GM21619 (cell line): ENCODE measurements around the gene CRYBB2.
"Not testable (repeated sequence)": the region's sequence is repeated elsewhere in the genome, so short reads cannot be mapped to it uniquely, and the experiment has no call there.

ENCODE experiments used
- ATAC-seq: cut with Tn5 transposase; IDR thresholded peaks from one replicate; pipeline ENCODE4 v1.9.1; 2021; ENCODE audit not compliant: unreplicated experiment

The CRYBB2 gene

DNA sequence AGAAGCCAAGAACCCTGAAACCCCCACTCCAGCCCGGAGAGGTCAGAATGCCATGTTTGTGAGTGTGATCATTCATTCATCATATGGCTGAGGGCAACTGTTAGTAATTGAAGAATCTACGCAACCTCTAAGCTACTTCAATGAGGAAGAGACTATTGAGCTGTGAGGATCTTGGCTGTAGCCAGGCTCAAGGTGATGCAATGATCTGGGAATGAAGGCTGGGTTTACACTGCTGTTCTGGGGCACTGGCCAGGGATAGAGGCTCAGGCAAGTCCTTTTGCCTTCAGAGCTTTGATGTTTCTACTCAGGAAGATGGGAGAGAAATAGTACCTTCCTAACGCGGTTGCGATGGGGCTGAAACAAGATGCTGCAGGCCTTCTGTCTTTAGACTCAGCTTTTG, 12.9 kb downstream of the CRYBB2 start:
- ATAC-seq: no peak

DNA sequence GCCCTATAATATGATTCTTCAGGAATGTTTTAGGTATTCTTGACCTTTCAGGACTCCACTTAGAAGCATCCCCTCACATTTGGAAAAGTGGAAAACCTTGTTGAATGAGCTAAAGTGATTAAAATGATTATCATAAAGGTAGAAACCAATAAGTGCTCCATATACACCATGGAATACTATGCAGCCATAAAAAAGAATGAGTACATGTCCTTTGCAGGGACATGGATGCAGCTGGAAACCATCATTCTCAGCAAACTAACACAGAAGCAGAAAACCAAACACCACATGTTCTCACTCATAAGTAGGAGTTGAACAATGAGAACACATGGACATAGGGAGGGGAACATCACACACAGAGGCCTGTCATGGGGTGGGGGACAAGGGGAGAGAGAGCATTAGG, 14.3 kb downstream of the CRYBB2 start:
- not testable (repeated sequence) for ATAC-seq

DNA sequence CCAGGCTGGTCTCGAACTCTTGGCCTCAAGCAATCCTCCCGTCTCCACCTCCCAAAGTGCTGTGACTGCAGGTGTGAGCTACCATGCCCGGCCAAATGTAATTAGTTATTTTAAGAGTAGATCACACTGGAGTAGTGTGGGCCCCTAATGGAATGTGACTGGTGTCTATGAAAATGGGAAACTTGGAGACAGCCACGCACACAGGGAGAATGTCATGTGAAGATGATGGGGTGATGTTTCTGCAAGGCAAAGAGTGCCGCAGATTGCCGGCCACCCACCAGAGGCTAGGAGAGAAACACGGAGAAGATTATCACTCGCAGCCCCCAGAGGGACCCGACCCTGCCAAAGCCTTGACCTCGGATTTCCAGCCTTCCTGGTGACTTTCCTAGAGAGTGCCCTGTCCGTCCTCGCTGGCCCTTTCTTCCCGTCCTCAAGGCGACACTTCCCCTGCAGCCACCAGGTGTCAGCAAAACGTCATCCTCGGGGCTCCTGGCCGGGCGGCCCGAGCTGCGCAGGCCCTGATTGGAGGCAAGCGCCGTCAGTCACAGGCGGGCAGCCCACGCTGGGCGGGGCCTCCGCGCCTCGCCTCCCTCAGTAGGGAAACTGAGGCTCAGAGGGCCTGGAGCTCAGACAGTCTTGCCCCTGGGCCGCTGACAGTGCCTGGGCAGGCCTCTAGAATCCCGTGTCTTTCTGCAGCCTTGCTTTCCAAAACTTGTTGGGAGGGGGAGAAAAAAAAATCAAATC, 16.3 kb downstream of the CRYBB2 start:
- ATAC-seq: peak; percentile 66

DNA sequence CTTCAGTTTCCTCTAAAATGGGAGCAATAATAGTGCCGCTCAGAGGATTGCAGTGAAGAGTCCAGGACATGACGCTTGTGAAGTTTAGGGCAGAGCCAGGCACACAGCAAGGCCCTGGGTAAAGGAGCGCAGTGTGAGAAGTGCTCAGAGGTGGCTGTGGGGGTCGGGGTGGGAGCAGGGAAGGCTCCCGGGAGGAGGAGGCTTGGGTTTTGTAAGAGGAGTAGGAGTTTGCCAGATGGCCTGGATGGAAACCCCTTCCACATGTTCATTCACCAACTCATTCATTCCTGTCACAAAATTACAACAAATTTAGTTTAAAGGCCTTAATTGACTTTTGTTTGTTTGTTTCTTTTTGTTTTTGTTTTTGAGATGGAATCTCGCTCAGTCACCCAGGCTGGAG, 17.0 kb downstream of the CRYBB2 start:
- no peak for ATAC-seq

DNA sequence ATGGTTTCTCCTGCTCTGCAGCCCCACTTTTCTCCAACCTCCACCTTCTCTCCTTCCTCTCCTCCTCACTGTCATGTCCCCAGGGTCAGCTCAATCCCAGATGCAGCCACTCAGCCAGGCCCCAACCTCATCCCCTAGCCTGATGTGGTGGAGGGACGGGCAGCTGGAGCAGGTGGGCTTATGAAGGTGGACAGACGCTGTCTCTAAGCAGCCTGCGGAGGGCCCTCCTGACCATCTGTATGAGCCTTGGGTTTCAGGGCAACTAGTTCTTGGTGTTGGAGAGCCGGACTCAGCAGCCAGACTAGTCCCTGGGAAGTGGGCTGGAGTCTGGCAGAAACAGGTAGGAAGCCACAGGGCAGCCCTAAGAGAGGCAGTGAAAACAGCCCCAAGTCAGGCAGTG, 18.1 kb downstream of the CRYBB2 start:
- ATAC-seq: no peak

DNA sequence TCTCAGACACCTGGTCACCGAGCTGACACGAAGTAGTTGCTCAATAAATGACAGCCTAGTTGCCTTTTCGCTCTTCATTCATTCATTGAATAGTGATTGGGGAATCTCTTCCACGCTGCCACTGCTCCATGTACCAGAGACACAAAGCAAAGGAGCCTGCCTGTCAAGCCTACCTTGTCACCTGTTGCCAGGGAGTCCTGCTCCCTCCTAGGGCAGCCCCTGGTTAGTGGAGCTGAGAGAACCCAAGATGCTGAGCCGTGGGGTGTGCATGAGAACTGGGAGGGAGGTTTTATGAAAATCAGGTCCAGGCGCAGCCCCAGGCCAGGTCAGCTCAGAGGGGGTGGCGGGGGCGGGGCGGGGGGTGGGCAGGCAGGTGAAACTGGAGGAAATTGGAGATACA, 18.6 kb downstream of the CRYBB2 start:
- not testable (repeated sequence) for ATAC-seq

DNA sequence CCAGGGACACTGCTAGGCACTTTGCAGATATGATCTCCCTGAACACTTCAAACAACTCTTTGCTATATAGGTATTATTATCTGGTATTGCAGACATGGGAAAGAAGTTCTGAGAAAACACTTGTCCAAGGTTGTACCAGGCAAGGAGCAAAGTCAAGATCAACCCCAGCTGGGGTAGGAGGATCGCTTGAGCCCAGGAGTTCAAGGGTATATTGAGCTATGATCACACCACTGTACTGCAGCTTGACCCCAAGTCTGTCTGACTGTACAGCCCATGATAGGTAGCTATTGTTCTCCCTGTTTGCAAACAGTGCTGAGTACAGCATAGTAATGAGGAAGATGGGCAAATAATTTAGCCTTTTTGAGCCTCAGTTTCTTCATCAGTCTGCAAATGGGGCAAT, 35.7 kb downstream of the CRYBB2 start:
- ATAC-seq: not testable (repeated sequence)

DNA sequence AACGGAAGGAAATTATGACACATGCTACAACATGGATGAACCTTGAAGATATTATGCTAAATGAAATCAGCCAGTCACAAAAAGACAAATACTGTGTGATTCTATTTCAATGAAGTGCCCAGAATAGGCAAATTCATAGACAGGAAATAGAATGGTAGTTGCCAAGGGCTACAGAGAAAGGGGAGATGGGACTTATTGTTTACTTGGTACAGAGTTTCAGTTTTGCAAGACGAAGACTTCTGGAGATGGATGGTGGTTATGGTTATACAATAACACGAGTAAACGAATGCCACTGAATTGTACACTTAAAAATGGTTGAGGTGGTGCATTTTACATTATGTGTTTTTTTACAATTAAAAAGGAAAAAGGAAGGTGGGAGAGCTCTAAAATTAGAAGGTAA, 48.1 kb downstream of the CRYBB2 start:
- not testable (repeated sequence) for ATAC-seq

DNA sequence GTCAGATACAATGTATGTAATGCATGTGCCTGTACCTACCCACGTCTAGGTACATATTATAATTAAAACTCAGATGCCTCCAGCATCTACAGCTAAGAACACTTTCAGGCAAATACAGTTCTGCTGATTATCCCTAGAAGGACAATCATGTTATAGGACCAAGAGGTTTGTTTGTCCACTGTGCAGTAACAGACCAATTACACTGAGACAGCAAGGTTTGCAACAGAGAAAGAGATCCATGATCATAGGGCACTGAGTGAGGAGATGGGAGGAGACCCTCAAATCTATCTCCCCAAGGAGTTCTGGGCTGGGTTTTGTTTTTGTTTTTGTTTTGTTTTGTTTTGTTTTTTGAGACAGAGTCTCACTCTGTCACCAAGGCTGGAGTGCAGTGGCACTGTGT, 49.5 kb downstream of the CRYBB2 start:
- ATAC-seq: not testable (repeated sequence)

DNA sequence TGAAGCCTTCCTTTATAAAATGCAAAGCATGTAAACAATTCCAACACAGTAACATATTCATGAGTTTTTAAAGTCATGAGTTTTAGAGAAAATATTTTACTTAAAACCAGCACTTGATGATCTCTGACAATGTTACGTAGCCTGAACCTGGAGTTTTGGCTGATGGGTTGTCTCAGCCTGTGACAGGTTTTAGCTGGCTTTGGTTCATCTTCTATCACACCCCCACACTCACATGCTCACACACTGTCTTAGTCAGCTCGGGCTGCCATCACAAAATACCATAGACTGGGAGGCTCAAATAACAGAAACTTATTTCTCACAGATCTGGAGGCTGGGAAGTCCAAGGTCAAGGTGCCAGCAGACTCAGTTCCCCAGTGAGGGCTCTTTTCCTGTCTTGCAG, 50.6 kb downstream of the CRYBB2 start:
- ATAC-seq: not testable (repeated sequence)

DNA sequence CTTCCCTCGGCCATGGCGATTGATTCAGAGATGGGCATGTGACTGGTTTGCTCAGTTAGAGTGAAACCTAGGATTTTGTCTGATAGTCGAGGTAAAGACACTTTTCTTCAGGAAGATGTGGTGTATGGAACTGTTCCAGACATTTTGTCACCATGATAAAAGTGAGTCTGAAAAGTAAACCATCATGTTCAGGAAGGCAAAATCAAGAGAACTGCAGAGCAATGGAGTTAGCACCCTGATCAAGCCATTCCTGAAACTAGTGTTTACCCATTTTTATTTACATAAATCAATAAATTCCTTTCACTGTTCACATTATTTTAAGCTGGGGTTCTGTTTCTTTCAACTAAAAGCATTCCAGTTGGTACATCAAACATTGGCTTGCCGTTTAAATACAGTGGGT, 53.8 kb downstream of the CRYBB2 start:
- not testable (repeated sequence) for ATAC-seq

DNA sequence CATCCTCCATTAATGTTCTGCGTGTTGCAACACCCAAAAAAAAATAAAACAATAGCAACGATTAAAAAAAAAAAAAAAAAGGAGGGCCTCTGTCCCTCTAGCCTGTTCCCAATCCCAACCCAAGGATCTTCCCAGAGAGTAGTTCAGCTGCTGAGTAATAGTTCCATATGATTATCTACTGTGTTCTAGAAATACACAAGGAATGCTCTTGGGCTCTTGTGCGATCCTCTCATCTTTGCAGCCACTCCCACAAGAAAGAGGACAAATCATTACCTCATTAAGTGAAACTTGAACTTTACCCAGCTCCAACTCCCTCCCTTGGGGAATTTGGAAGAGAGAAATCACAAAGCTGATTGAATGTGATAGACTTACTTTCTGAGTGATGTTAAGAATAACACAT, 54.5 kb downstream of the CRYBB2 start:
- ATAC-seq: not testable (repeated sequence)

DNA sequence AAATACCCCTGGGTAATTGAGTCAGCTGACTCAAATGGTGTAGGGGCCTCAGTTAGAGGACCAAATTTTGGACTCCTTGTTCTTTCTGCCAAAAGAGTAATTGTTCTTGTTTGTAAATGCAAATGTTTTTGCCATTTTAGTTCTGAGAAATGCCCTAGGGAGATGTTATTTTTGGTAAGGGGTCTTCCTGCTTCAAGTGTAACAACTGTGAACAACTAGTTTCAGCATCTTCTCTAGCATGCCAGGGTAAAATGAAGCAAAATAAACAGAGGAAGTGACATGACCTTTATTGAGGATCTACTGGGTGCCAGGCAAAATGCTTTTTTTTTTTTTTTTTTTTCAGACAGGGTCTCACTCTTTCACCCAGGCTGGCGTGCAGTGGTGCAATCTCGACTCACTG, 60.7 kb downstream of the CRYBB2 start:
- not testable (repeated sequence) for ATAC-seq
